GM12874 (cell line): ENCODE measurements around the gene SRR.

Experiments
- CTCF ChIP-seq: IDR thresholded peaks from 2 replicates; pipeline ENCODE4 v1.5.1; 2011; ENCODE audit warnings: low read depth, mild to moderate bottlenecking, control low read depth, low read length, moderate library complexity; ENCODE audit not compliant: insufficient read depth

SRR gene

GRCh38 chr17:2337544-2338314 is 34.0 kb downstream of the SRR start:
- no peak for TF ChIP-seq CTCF

GRCh38 chr17:2338315-2338657 is 34.5 kb downstream of the SRR start:
- no peak for TF ChIP-seq CTCF

- no peak for TF ChIP-seq CTCF
Measured at GRCh38 chr17:2343421-2343820, 39.7 kb downstream of the SRR start.

- no peak for TF ChIP-seq CTCF
Measured at GRCh38 chr17:2344528-2344927, 40.8 kb downstream of the SRR start.

GRCh38 chr17:2346475-2346874 is 42.7 kb downstream of the SRR start:
- no peak for TF ChIP-seq CTCF

- TF ChIP-seq CTCF = no peak
Measured at GRCh38 chr17:2347805-2348685, 44.3 kb downstream of the SRR start.

GRCh38 chr17:2351269-2351668 is 47.5 kb downstream of the SRR start:
- TF ChIP-seq CTCF = no peak
